HepG2 (cell line): Measurements from ENCODE around the gene NOVA2. TPM values are rescaled to one million over a fixed set of nuclear protein-coding genes. Genes with fewer than 3 reads are reported as not detected.

Experiments used
- ATF2 ChIP-seq: sonication (generic); formaldehyde crosslinking; IDR thresholded peaks from 2 replicates; pipeline ENCODE4 v1.4.0; 2020; ENCODE audit warnings: missing genetic modification reagents
- MEIS1 ChIP-seq: sonication (generic); formaldehyde crosslinking; IDR thresholded peaks from 2 replicates; pipeline ENCODE4 v1.9.0; 2021; ENCODE audit warnings: mild to moderate bottlenecking, missing genetic modification reagents, moderate library complexity, borderline replicate concordance
- ZBTB49 ChIP-seq: sonication (generic); formaldehyde crosslinking; IDR thresholded peaks from 2 replicates; pipeline ENCODE4 v1.4.0; 2020; ENCODE audit warnings: missing genetic modification reagents, borderline replicate concordance
- ZNF138 ChIP-seq: sonication (generic); formaldehyde crosslinking; IDR thresholded peaks from 2 replicates; pipeline ENCODE4 v1.5.0; 2020; ENCODE audit warnings: mild to moderate bottlenecking, low read depth, missing genetic modification reagents
- ZNF17 ChIP-seq: sonication (generic); formaldehyde crosslinking; IDR thresholded peaks from 2 replicates; pipeline ENCODE4 v1.5.0; 2020; ENCODE audit warnings: mild to moderate bottlenecking, missing genetic modification reagents
- ZNF367 ChIP-seq: sonication (generic); formaldehyde crosslinking; IDR thresholded peaks from 2 replicates; pipeline ENCODE4 v1.4.0; 2020; ENCODE audit warnings: missing genetic modification reagents, borderline replicate concordance
- ZNF512 ChIP-seq: sonication (generic); formaldehyde crosslinking; IDR thresholded peaks from 2 replicates; pipeline ENCODE4 v1.4.0; 2020; ENCODE audit warnings: mild to moderate bottlenecking, missing genetic modification reagents
- ZNF547 ChIP-seq: sonication (generic); formaldehyde crosslinking; IDR thresholded peaks from 2 replicates; pipeline ENCODE4 v1.5.1; 2020; ENCODE audit warnings: mild to moderate bottlenecking, missing genetic modification reagents
- ZNF703 ChIP-seq: sonication (generic); formaldehyde crosslinking; IDR thresholded peaks from 2 replicates; pipeline ENCODE4 v1.5.1; 2020; ENCODE audit warnings: missing genetic modification reagents, mild to moderate bottlenecking, moderate library complexity, borderline replicate concordance
- ZNF724P ChIP-seq: sonication (generic); formaldehyde crosslinking; IDR thresholded peaks from 2 replicates; pipeline ENCODE4 v1.8.0; 2022; ENCODE audit warnings: missing genetic modification reagents, borderline replicate concordance
- ZNF816 ChIP-seq: sonication (generic); formaldehyde crosslinking; IDR thresholded peaks from 2 replicates; pipeline ENCODE4 v1.8.0; 2022; ENCODE audit warnings: missing genetic modification reagents, mild to moderate bottlenecking, borderline replicate concordance
- ZSCAN22 ChIP-seq: sonication (generic); formaldehyde crosslinking; IDR thresholded peaks from 2 replicates; pipeline ENCODE4 v1.4.0; 2020; ENCODE audit warnings: mild to moderate bottlenecking, missing genetic modification reagents
- polyA plus RNA-seq, 8 experiments: library from polyadenylated mRNA; depleted of rRNA in 3 of 8; stranded (reverse) in 7 of 8; unstranded in 1 of 8; fragments of >200 nt; fragmentation: Illumina TruSeq in 4 of 8; extraction: Trizol in 4 of 8; gene quantifications; 2 replicates each; pipeline versions ENCODE4 v1.2.1 to v1.2.3, GENCODE V29; 2011 to 2016; ENCODE audit warnings: low read depth in 4 of 8, missing spikeins in 1 of 8, mixed read lengths in 1 of 8; ENCODE audit not compliant: insufficient read depth in 1 of 8
- total RNA-seq, 5 experiments: library from RNA; depleted of rRNA; stranded (reverse); fragments of >200 nt; fragmentation: Illumina TruSeq; extraction: Trizol; gene quantifications; 2 replicates each; pipeline ENCODE4 v1.2.3, GENCODE V29; 2016; ENCODE audit warnings: low read depth in 1 of 5
- TF ChIP-seq, protein P1 (sequence below): sonication (generic); formaldehyde crosslinking; IDR thresholded peaks from 2 replicates; pipeline ENCODE4 v1.4.0; 2020; ENCODE audit warnings: missing genetic modification reagents
- TF ChIP-seq, protein P2 (sequence below): sonication (generic); formaldehyde crosslinking; conservative IDR thresholded peaks from 2 replicates; pipeline ENCODE4 v1.5.0; 2020; ENCODE audit warnings: missing genetic modification reagents
- TF ChIP-seq, protein P3 (sequence below): sonication (generic); formaldehyde crosslinking; IDR thresholded peaks from 2 replicates; pipeline ENCODE4 v1.5.0; 2020; ENCODE audit warnings: missing genetic modification reagents

Gene NOVA2
- total and polyA plus RNA-seq, 2 of the 13 experiments (the other 11 are each of a cell fraction or from before 2014, with no cell fraction given) = not detected

DNA sequence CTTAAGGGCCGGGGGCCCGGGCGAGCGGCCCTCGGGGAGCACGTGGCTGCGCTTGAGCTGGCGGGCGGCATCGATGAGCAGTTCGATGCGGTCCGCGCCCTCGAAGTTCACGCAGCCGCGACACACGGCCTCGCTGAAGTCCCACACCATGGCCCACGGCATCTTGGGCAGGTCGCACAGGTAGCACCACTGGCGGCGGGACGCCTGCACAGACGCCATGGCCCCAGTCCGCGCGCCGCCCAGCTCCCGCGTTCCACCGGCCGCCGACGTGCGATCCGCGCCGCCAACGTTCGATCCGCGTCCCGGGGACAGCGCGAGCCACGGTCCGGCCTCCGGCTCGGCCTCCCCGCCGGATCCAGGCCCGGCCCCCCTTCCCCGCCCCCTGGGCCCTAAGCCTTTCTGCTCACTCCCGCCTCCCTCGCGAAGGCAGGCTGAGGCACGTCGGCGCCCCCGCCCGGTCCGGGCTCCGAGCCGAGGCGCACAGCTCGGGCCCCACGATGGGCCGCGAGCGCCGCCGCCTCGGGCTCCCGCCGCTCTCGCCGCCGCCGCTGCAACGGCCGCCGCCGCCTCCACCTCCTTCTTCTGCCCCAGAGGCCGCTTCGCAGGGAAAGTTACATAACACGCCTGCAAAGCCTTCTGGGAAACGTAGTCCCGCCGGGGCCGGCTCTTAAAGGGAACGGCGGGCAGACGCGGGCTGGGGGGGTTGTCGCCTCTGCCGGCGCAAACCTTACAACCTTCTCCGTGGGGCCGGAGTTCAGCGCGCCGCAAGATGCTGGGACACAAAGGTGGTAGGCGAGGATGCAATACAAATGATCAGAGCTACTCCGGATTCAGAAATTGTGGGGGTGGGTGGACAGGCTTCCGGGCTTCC is 87.9 kb downstream of the NOVA2 start, which contains the start of gene IRF2BP1 (continued):
- TF ChIP-seq ZNF138 (CRISPR knock-in tag) (peak; percentile 8; the same call in 1 of the 2 replicates), ZNF816 (CRISPR knock-in tag) (no peak), ZNF17 (CRISPR knock-in tag) (no peak), ZNF547 (CRISPR knock-in tag) (no peak), ZBTB49 (no peak), ZNF724P (no peak), ZSCAN22 (CRISPR knock-in tag) (no peak), MEIS1 (no peak), ZNF512 (no peak), ZNF367 (CRISPR knock-in tag) (no peak), ATF2 (no peak), ZNF703 (CRISPR knock-in tag) (no peak)
- TF ChIP-seq, protein P1, sequence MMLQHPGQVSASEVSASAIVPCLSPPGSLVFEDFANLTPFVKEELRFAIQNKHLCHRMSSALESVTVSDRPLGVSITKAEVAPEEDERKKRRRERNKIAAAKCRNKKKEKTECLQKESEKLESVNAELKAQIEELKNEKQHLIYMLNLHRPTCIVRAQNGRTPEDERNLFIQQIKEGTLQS = 0 out of 2 replicates have a peak, but pooled peaks have one; percentile 9
- TF ChIP-seq, protein P2, sequence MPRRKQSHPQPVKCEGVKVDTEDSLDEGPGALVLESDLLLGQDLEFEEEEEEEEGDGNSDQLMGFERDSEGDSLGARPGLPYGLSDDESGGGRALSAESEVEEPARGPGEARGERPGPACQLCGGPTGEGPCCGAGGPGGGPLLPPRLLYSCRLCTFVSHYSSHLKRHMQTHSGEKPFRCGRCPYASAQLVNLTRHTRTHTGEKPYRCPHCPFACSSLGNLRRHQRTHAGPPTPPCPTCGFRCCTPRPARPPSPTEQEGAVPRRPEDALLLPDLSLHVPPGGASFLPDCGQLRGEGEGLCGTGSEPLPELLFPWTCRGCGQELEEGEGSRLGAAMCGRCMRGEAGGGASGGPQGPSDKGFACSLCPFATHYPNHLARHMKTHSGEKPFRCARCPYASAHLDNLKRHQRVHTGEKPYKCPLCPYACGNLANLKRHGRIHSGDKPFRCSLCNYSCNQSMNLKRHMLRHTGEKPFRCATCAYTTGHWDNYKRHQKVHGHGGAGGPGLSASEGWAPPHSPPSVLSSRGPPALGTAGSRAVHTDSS (CRISPR knock-in tag) = 0 out of 2 replicates have a peak, but pooled peaks have one; percentile 51
- TF ChIP-seq, protein P3, sequence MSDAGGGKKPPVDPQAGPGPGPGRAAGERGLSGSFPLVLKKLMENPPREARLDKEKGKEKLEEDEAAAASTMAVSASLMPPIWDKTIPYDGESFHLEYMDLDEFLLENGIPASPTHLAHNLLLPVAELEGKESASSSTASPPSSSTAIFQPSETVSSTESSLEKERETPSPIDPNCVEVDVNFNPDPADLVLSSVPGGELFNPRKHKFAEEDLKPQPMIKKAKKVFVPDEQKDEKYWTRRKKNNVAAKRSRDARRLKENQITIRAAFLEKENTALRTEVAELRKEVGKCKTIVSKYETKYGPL (CRISPR knock-in tag) = peak; percentile 98
